ENCODE measurements around the gene MRPS34. TPM values are rescaled to one million over a fixed set of nuclear protein-coding genes. Genes with fewer than 3 reads are reported as not detected.
"Not testable (repeated sequence)": the region's sequence is repeated elsewhere in the genome, so short reads cannot be mapped to it uniquely, and the experiment has no call there.

Gene MRPS34
- total RNA-seq, 1 experiment from 2014 or later: 101 TPM

DNA sequence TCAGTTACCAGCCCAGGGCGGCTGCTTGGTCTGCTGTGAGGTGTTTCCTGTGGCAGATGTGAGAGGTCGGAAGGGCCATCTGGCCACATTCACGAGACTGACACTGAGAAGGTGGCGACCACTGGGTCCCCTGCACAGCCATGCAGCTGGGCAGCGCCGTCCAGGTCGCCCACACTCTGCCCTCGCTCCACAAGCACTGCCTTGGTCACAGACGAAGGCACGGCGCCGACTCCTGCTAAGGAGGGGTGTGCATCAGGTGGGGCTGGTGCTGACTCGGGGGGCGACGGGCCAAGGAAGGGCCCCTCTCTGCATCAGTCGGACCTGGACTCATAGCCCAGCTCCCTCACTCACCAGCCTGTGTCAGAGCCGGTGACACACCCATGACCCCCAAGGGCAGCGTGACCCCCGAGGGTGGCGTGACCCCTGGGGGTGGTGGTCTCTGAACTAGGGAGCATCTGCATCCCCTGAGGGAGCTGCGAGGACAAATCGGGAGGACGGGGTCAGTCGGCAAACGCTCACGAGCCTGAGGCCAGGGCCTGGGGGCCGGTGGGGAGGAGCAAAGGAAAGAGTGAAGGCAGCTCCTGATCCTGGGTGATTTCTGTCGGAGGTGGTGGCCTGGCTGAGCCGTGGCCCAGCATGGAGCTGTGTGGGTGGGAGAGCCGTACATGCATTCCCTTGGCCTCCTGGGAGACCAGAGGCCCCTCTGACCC, 32.0 kb downstream of the MRPS34 start:
- H3K9me2 ChIP-seq (replicated peaks; ENCODE audit: insufficient read depth, low read length): no peaks in the 10 kb centered on the region
- no peaks in the 10 kb centered on the region for H3K36me3 ChIP-seq (ENCODE audit: insufficient read depth, low read length)
- no peak overlapping the region for H3K27ac ChIP-seq (ENCODE audit: low read length)
- no peaks in the 10 kb centered on the region; the same call in 1 of the 2 replicates for H3K9me3 ChIP-seq (ENCODE audit: low read length)
- H3K27me3 ChIP-seq (ENCODE audit: low read length): no peaks in the 10 kb centered on the region
- no peak overlapping the region for H3K4me3 ChIP-seq (ENCODE audit: low read length)
- no peaks in the 10 kb centered on the region for H3K79me2 ChIP-seq (ENCODE audit: low read length)
- H3K9ac ChIP-seq (ENCODE audit: low read length): no peak overlapping the region
- no peak for DNase-seq
- H2AFZ ChIP-seq (ENCODE audit: low read length): no peak overlapping the region
- no peaks in the 10 kb centered on the region for H3K4me1 ChIP-seq (ENCODE audit: low read length)
- H4K20me1 ChIP-seq (ENCODE audit: insufficient read depth, low read depth, low read length): no peaks in the 10 kb centered on the region
- H3K4me2 ChIP-seq (ENCODE audit: low read depth, low read length, poor library complexity, severe bottlenecking): no peak overlapping the region

DNA sequence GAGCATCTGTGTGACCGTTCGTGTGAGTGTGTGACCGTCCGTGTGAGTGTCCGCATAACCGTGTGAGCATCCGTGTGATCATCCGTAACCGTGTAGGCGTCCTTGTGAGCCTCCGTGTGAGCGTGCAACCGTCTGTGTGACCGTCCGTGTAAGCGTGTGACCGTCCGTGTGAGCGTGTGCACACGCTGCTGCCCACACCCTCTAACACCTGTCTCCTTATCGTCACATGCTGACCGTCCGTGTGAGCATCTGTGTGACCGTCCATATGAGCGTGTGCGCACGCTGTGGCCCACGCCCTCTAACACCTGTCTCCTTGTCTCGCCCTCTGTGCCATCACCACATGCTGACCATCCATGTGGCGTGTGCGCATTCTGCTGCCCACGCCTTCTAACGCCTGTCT, 32.7 kb downstream of the MRPS34 start:
- H3K4me3 ChIP-seq (ENCODE audit: low read length): no peak overlapping the region
- no peak overlapping the region for H3K9ac ChIP-seq (ENCODE audit: low read length)
- no peak for DNase-seq
- no peaks in the 10 kb centered on the region for H3K36me3 ChIP-seq (ENCODE audit: insufficient read depth, low read length)
- no peaks in the 10 kb centered on the region for H3K79me2 ChIP-seq (ENCODE audit: low read length)
- no peak overlapping the region for H3K4me2 ChIP-seq (ENCODE audit: low read depth, low read length, poor library complexity, severe bottlenecking)
- no peak overlapping the region for H3K27ac ChIP-seq (ENCODE audit: low read length)
- no peaks in the 10 kb centered on the region for H3K4me1 ChIP-seq (ENCODE audit: low read length)
- H3K27me3 ChIP-seq (ENCODE audit: low read length): no peaks in the 10 kb centered on the region
- no peak overlapping the region for H2AFZ ChIP-seq (ENCODE audit: low read length)
- H4K20me1 ChIP-seq (ENCODE audit: insufficient read depth, low read depth, low read length): no peaks in the 10 kb centered on the region
- H3K9me3 ChIP-seq (ENCODE audit: low read length): peaks cover 4% of the 10 kb centered on the region; the same call in 1 of the 2 replicates
- no peaks in the 10 kb centered on the region for H3K9me2 ChIP-seq (replicated peaks; ENCODE audit: insufficient read depth, low read length)

DNA sequence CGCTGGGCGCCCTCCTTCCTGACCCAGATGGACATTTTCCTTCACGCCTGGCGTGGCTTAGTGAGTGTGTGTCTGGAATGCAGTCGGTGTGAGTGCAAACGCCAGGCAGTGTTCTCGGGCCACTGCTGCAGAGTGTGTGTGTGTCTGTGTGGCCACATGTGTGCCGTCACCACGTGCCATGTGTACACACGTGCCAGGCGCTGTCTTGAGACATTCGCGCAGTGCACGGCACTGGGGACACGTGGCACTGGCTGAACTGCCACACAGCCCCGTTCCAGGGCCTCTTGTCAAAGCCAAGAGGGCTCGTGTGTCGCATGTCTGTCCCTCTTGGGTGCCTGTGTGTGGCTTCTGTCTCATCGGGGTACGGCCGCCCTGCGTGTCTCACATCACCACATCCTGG, 38.1 kb downstream of the MRPS34 start:
- H4K20me1 ChIP-seq (ENCODE audit: insufficient read depth, low read depth, low read length): no peaks in the 10 kb centered on the region
- no peak overlapping the region for H3K4me2 ChIP-seq (ENCODE audit: low read depth, low read length, poor library complexity, severe bottlenecking)

DNA sequence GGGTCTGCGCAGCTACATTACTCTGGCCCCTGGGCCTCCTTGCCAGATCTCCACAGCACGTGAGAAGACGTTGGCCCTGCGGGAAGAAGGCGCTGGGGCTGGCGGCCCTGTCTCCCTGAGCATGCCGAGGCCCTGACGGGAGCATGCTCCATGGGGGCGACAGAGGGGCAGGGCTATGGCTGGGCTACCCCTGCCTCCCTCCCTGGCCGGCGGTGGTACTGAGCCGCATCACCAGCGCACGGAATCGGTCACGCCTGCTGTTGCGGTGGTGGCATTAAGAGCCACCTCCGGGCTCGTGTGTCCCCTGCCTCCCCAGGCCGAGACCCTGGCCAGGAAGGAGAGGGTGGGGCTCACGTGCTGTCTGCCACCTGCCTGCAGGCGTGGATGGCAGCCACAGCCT, 38.8 kb downstream of the MRPS34 start:
- no peak overlapping the region for H3K9ac ChIP-seq (ENCODE audit: low read length)
- no peak overlapping the region for H2AFZ ChIP-seq (ENCODE audit: low read length)
- H3K79me2 ChIP-seq (ENCODE audit: low read length): peaks cover 3% of the 10 kb centered on the region; the same call in 1 of the 2 replicates
- peaks cover 32% of the 10 kb centered on the region; the same call in 1 of the 2 replicates for H3K36me3 ChIP-seq (ENCODE audit: insufficient read depth, low read length)
- H3K27ac ChIP-seq (ENCODE audit: low read length): no peak overlapping the region
- no peak for DNase-seq
- H4K20me1 ChIP-seq (ENCODE audit: insufficient read depth, low read depth, low read length): no peaks in the 10 kb centered on the region
- H3K9me2 ChIP-seq (replicated peaks; ENCODE audit: insufficient read depth, low read length): no peaks in the 10 kb centered on the region
- no peaks in the 10 kb centered on the region for H3K27me3 ChIP-seq (ENCODE audit: low read length)
- H3K4me1 ChIP-seq (ENCODE audit: low read length): no peaks in the 10 kb centered on the region
- no peak overlapping the region for H3K4me2 ChIP-seq (ENCODE audit: low read depth, low read length, poor library complexity, severe bottlenecking)
- H3K4me3 ChIP-seq (ENCODE audit: low read length): no peak overlapping the region
- peaks cover 4% of the 10 kb centered on the region; the same call in 1 of the 2 replicates for H3K9me3 ChIP-seq (ENCODE audit: low read length)

More for the DNA sequence above, 38.1 kb downstream of the MRPS34 start:
- peaks cover 3% of the 10 kb centered on the region; the same call in 1 of the 2 replicates for H3K79me2 ChIP-seq (ENCODE audit: low read length)
- no peaks in the 10 kb centered on the region for H3K4me1 ChIP-seq (ENCODE audit: low read length)
- peaks cover 4% of the 10 kb centered on the region; the same call in 1 of the 2 replicates for H3K9me3 ChIP-seq (ENCODE audit: low read length)
- H3K4me3 ChIP-seq (ENCODE audit: low read length): no peak overlapping the region
- peaks cover 32% of the 10 kb centered on the region; the same call in 1 of the 2 replicates for H3K36me3 ChIP-seq (ENCODE audit: insufficient read depth, low read length)
- no peak overlapping the region for H3K9ac ChIP-seq (ENCODE audit: low read length)
- H3K9me2 ChIP-seq (replicated peaks; ENCODE audit: insufficient read depth, low read length): no peaks in the 10 kb centered on the region
- no peak for DNase-seq
- H3K27ac ChIP-seq (ENCODE audit: low read length): no peak overlapping the region
- H2AFZ ChIP-seq (ENCODE audit: low read length): no peak overlapping the region
- no peaks in the 10 kb centered on the region for H3K27me3 ChIP-seq (ENCODE audit: low read length)

DNA sequence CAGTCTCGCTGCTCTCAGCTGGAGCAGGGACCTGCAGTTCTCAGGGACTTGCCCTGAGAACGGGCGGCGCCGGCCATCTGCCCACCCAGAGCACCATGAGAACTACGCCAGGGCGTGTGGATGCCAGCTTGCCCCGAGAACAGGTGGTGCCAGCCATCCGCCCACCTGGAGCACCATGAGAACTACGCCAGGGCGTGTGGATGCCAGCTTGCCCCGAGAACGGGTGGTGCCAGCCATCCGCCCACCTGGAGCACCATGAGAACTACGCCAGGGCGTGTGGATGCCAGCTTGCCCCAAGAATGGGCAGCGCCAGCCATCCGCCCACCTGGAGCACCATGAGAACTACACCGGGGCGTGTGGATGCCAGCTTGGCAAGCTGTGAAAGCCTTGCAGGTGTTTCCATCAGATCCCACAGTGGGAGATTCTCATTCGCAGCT, 40.4 kb downstream of the MRPS34 start:
- not testable (repeated sequence) for H3K4me3 ChIP-seq (ENCODE audit: low read length); H3K9me3 ChIP-seq (ENCODE audit: low read length); H3K4me2 ChIP-seq (ENCODE audit: low read depth, low read length, poor library complexity, severe bottlenecking); H2AFZ ChIP-seq (ENCODE audit: low read length); H3K27ac ChIP-seq (ENCODE audit: low read length); H3K79me2 ChIP-seq (ENCODE audit: low read length); H3K9me2 ChIP-seq (replicated peaks; ENCODE audit: insufficient read depth, low read length); H3K4me1 ChIP-seq (ENCODE audit: low read length); H3K27me3 ChIP-seq (ENCODE audit: low read length); DNase-seq; H4K20me1 ChIP-seq (ENCODE audit: insufficient read depth, low read depth, low read length); H3K9ac ChIP-seq (ENCODE audit: low read length)
- peaks cover 34% of the 10 kb centered on the region; the same call in 1 of the 2 replicates for H3K36me3 ChIP-seq (ENCODE audit: insufficient read depth, low read length)

DNA sequence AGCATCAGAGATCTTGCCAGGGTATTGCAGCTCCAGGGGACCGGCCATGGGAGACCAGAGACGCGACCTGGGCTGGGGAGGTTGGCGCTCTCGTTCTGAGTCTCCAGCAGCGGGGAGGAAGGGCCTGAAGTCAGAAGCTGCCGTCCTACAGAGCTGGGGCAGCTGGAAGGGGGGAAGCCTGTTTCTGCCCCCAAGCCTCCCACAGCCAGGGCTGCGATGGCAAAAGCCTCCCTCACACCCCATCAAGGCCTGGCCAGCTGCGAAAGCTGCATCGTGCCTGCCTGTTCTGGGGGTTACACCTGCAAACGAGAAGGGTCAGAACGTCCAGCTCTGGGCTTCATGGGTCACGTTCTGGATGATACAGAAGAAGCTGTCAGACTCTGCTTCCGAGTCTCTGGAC, 40.9 kb downstream of the MRPS34 start:
- peaks cover 3% of the 10 kb centered on the region; the same call in 1 of the 2 replicates for H3K79me2 ChIP-seq (ENCODE audit: low read length)
- H2AFZ ChIP-seq (ENCODE audit: low read length): no peak overlapping the region
- no peaks in the 10 kb centered on the region for H3K9me2 ChIP-seq (replicated peaks; ENCODE audit: insufficient read depth, low read length)
- H3K9ac ChIP-seq (ENCODE audit: low read length): no peak overlapping the region
- H3K36me3 ChIP-seq (ENCODE audit: insufficient read depth, low read length): peaks cover 36% of the 10 kb centered on the region; the same call in 1 of the 2 replicates
- peaks cover 4% of the 10 kb centered on the region; the same call in 1 of the 2 replicates for H3K9me3 ChIP-seq (ENCODE audit: low read length)
- H3K27me3 ChIP-seq (ENCODE audit: low read length): no peaks in the 10 kb centered on the region
- DNase-seq: no peak
- H3K4me1 ChIP-seq (ENCODE audit: low read length): no peaks in the 10 kb centered on the region
- H4K20me1 ChIP-seq (ENCODE audit: insufficient read depth, low read depth, low read length): no peaks in the 10 kb centered on the region
- no peak overlapping the region for H3K27ac ChIP-seq (ENCODE audit: low read length)
- no peak overlapping the region for H3K4me3 ChIP-seq (ENCODE audit: low read length)
- no peak overlapping the region for H3K4me2 ChIP-seq (ENCODE audit: low read depth, low read length, poor library complexity, severe bottlenecking)

DNA sequence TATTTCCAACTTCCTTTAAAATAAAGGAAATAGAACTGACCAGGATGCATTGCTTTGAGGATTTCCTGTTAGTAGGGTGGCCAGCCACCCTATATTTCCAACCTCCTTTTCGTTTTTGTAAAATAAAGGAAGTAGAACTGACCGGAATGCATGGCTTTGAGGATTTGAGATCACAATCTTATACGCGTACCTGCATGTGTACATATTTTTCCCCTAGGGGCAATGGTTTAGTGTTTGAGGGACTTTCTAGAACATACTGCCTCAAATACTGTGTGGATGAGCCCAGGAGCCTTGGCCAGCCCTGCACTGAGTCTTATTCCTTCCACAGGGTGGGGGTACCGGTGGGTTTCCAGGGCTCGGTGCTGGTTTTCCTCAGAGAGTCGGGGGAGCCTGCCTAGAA, 41.3 kb downstream of the MRPS34 start:
- peaks cover 39% of the 10 kb centered on the region for H3K36me3 ChIP-seq (ENCODE audit: insufficient read depth, low read length)
- H3K9me2 ChIP-seq (replicated peaks; ENCODE audit: insufficient read depth, low read length): no peaks in the 10 kb centered on the region
- peaks cover 4% of the 10 kb centered on the region; the same call in 1 of the 2 replicates for H3K9me3 ChIP-seq (ENCODE audit: low read length)
- no peak overlapping the region for H3K4me3 ChIP-seq (ENCODE audit: low read length)
- H3K27me3 ChIP-seq (ENCODE audit: low read length): no peaks in the 10 kb centered on the region
- H3K27ac ChIP-seq (ENCODE audit: low read length): no peak overlapping the region
- H4K20me1 ChIP-seq (ENCODE audit: insufficient read depth, low read depth, low read length): no peaks in the 10 kb centered on the region
- no peak overlapping the region for H3K4me2 ChIP-seq (ENCODE audit: low read depth, low read length, poor library complexity, severe bottlenecking)
- H3K9ac ChIP-seq (ENCODE audit: low read length): no peak overlapping the region
- no peaks in the 10 kb centered on the region for H3K4me1 ChIP-seq (ENCODE audit: low read length)
- no peak overlapping the region for H2AFZ ChIP-seq (ENCODE audit: low read length)
- no peak for DNase-seq
- peaks cover 6% of the 10 kb centered on the region for H3K79me2 ChIP-seq (ENCODE audit: low read length)

DNA sequence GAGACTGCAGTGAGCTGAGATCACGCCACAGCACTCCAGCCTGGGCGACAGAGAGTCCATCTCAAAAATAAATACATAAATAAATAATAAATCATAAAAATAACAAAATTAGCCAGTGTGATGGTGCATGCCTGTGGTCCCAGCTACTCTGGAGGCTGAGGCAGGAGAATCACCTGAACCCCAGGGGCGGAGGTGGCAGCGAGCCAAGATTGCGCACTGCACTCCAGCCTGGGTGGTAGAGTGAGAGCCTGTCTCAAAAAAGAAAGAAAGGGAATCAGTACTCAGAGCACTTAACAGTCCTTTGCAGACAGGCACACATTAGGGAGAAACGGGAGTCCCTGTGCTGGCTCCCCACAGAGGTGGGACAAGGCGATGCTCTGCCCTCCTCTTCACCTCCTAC, 41.9 kb downstream of the MRPS34 start:
- Histone ChIP-seq H3K36me3 (ENCODE audit: insufficient read depth, low read length) (peaks cover 39% of the 10 kb centered on the region), H3K27ac (ENCODE audit: low read length) (no peak overlapping the region)

More for the DNA sequence above, 41.9 kb downstream of the MRPS34 start:
- Histone ChIP-seq H4K20me1 (ENCODE audit: insufficient read depth, low read depth, low read length) (no peaks in the 10 kb centered on the region), H3K9me3 (ENCODE audit: low read length) (peaks cover 4% of the 10 kb centered on the region; the same call in 1 of the 2 replicates), H3K4me3 (ENCODE audit: low read length) (no peak overlapping the region), H3K27me3 (ENCODE audit: low read length) (no peaks in the 10 kb centered on the region), H3K4me1 (ENCODE audit: low read length) (no peaks in the 10 kb centered on the region), H3K9me2 (replicated peaks; ENCODE audit: insufficient read depth, low read length) (no peaks in the 10 kb centered on the region), H3K9ac (ENCODE audit: low read length) (no peak overlapping the region), H3K4me2 (ENCODE audit: low read depth, low read length, poor library complexity, severe bottlenecking) (no peak overlapping the region), H2AFZ (ENCODE audit: low read length) (no peak overlapping the region), H3K79me2 (ENCODE audit: low read length) (peaks cover 8% of the 10 kb centered on the region)
- no peak for DNase-seq

Measured in Karpas-422 (cell line).